HCT116 (cell line): ENCODE measurements around the gene TELO2.

Source experiments
- CEBPB ChIP-seq: IDR thresholded peaks from 2 replicates; pipeline ENCODE4 v1.6.1; 2012; ENCODE audit warnings: low read depth
- EZH2 ChIP-seq: fragments of 200-600 bp; sonication (generic); IDR thresholded peaks from 2 replicates; pipeline ENCODE4 v1.6.1; 2017; ENCODE audit warnings: antibody characterized with exemption, mixed run types
- EZH2phosphoT487 ChIP-seq: fragments of 200-600 bp; IDR thresholded peaks from 2 replicates; pipeline ENCODE4 v1.6.1; 2018; ENCODE audit warnings: antibody characterized with exemption, borderline replicate concordance
- POLR2A ChIP-seq: IDR thresholded peaks from 2 replicates; pipeline ENCODE4 v1.7.0; 2011; ENCODE audit warnings: borderline replicate concordance; ENCODE audit not compliant: insufficient read depth, insufficient read length; ENCODE audit errors: extremely low read depth
- POLR2AphosphoS5 ChIP-seq: IDR thresholded peaks from 2 replicates; pipeline ENCODE4 v1.6.1; 2011; ENCODE audit warnings: mild to moderate bottlenecking, low read depth, low read length, moderate library complexity
- RAD21 ChIP-seq: IDR thresholded peaks from 2 replicates; pipeline ENCODE4 v1.6.1; 2012; ENCODE audit warnings: low read depth, mild to moderate bottlenecking
- REST ChIP-seq: IDR thresholded peaks from 2 replicates; pipeline ENCODE4 v1.6.1; 2012; ENCODE audit warnings: low read depth
- SIN3A ChIP-seq: IDR thresholded peaks from 2 replicates; pipeline ENCODE4 v1.6.1; 2012; ENCODE audit warnings: low read depth
- TCF7L2 ChIP-seq: IDR thresholded peaks from 2 replicates; pipeline ENCODE4 v1.7.0; 2011; ENCODE audit warnings: borderline replicate concordance, inconsistent platforms; ENCODE audit not compliant: insufficient read depth, insufficient read length; ENCODE audit errors: extremely low read depth
- TF ChIP-seq, protein P1 (sequence below), 3 experiments: fragments of 200-600 bp in 1 of 3; sonication (generic) in 1 of 3; IDR thresholded peaks in 2 of 3; conservative IDR thresholded peaks in 1 of 3; 2 replicates each; pipeline ENCODE4 v1.5.1; 2012 to 2017; ENCODE audit warnings: low read depth in 2 of 3, low read length in 2 of 3, antibody characterized with exemption in 1 of 3, borderline replicate concordance in 1 of 3, control low read depth in 1 of 3, mild to moderate bottlenecking in 1 of 3, mixed read lengths in 1 of 3, mixed run types in 1 of 3, moderate library complexity in 1 of 3; ENCODE audit not compliant: insufficient read depth in 1 of 3

DNA sequence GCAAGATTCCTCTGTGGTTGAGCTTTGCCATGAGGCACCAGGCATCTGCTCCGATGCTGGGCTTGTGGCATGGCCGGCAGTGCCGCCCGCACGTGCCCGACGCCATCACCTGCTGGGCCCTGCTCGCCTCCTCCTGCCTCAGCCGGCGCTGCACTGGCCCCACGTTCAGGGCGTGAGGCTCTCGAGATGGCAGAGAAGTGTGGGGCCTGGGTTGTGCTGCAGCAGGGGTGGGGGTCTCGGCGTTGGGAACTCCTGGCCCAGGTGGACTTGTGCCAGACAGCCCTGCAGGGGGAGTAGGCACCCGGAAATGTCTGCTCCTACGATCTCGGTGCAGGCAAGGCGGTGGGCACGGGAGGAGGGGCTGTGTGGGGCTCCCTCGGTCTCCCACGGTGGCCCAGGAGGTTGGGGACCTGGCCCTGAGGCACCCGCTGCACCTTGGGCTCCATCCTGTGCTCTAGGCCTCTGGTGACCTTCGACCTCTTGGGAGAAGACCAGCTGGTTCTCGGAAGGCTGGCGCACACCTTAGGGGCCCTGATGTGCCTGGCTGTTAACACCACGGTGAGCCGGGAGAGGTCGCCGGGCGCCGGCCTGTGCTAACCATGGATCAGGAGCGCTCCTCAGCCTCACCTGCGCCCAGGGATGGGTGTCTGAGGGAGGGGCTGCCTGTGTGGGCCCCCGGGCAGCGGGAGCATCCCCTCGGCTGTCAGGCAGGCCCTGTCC is 13.5 kb downstream of the TELO2 start:
- TF ChIP-seq, protein P1, sequence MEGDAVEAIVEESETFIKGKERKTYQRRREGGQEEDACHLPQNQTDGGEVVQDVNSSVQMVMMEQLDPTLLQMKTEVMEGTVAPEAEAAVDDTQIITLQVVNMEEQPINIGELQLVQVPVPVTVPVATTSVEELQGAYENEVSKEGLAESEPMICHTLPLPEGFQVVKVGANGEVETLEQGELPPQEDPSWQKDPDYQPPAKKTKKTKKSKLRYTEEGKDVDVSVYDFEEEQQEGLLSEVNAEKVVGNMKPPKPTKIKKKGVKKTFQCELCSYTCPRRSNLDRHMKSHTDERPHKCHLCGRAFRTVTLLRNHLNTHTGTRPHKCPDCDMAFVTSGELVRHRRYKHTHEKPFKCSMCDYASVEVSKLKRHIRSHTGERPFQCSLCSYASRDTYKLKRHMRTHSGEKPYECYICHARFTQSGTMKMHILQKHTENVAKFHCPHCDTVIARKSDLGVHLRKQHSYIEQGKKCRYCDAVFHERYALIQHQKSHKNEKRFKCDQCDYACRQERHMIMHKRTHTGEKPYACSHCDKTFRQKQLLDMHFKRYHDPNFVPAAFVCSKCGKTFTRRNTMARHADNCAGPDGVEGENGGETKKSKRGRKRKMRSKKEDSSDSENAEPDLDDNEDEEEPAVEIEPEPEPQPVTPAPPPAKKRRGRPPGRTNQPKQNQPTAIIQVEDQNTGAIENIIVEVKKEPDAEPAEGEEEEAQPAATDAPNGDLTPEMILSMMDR (IDR thresholded peaks at IDR 0.05 in 2 of 3, conservative IDR thresholded peaks at IDR 0.05 in 1 of 3; ENCODE audit: borderline replicate concordance in 1 of 3, insufficient read depth in 1 of 3, low read depth in 2 of 3, low read length in 2 of 3), result no peak
- TF ChIP-seq REST (no peak), CEBPB (no peak), POLR2AphosphoS5 (no peak), SIN3A (no peak), EZH2phosphoT487 (no peak), POLR2A (no peak), RAD21 (no peak), EZH2 (no peak), TCF7L2 (no peak)
